Forelimb muscle (tissue), 1 donor: ENCODE measurements around the gene CDHR5. TPM values are rescaled to one million over a fixed set of nuclear protein-coding genes. Genes with fewer than 3 reads are reported as not detected.

Source experiments
- DNase-seq: peaks from one replicate; pipeline ENCODE4 v3.0.0-alpha.2; 2013; ENCODE audit warnings: low read depth
- polyA plus RNA-seq: library from polyadenylated mRNA; unstranded; fragments of 120-200 nt; gene quantifications from one replicate; pipeline ENCODE4 v1.2.1, GENCODE V29; 2013; ENCODE audit not compliant: insufficient read length

The CDHR5 gene
- polyA plus RNA-seq, 1 donor: 1.9 TPM

- no peak for DNase-seq
Measured at GRCh38 chr11:645536-645935, 20.8 kb upstream of the CDHR5 start.

GRCh38 chr11:643849-644738 lies 19.3 kb upstream of the CDHR5 start:
- no peak for DNase-seq

GRCh38 chr11:643366-643765 lies 18.6 kb upstream of the CDHR5 start:
- no peak for DNase-seq

- no peak for DNase-seq
Measured at GRCh38 chr11:641806-642370, 17.1 kb upstream of the CDHR5 start.

GRCh38 chr11:640021-640706 lies 15.4 kb upstream of the CDHR5 start:
- DNase-seq: no peak

GRCh38 chr11:639332-639955 lies 14.7 kb upstream of the CDHR5 start:
- DNase-seq: no peak

- no peak for DNase-seq
Measured at GRCh38 chr11:638631-639331, 14.0 kb upstream of the CDHR5 start.

- no peak for DNase-seq
Measured at GRCh38 chr11:637593-638521, 13.1 kb upstream of the CDHR5 start.

- no peak for DNase-seq
Measured at GRCh38 chr11:637333-637592, 12.5 kb upstream of the CDHR5 start.

- no peak for DNase-seq
Measured at GRCh38 chr11:636511-637332, 12.0 kb upstream of the CDHR5 start, which contains the start of gene DRD4. Gene DRD4 (plus strand): TSS chr11:637269. CDS start chr11:637305, 36 bp downstream.

- no peak for DNase-seq
Measured at GRCh38 chr11:635945-636510, 11.3 kb upstream of the CDHR5 start.

- DNase-seq: no peak
Measured at GRCh38 chr11:630871-631270, 6.1 kb upstream of the CDHR5 start.

- no peak for DNase-seq
Measured at GRCh38 chr11:629237-629583, 4.5 kb upstream of the CDHR5 start.

GRCh38 chr11:628056-628455 lies 3.3 kb upstream of the CDHR5 start:
- no peak for DNase-seq

- no peak for DNase-seq
Measured at GRCh38 chr11:627308-627576, 2.5 kb upstream of the CDHR5 start.

- DNase-seq: no peak
Measured at GRCh38 chr11:626475-627307, 1.9 kb upstream of the CDHR5 start, which contains the start of gene SCT. Gene SCT (minus strand): TSS chr11:627181. CDS start chr11:627143, 38 bp downstream.

GRCh38 chr11:625636-626268 lies 997 bp upstream of the CDHR5 start:
- no peak for DNase-seq

GRCh38 chr11:623999-624704 lies 603 bp downstream of the CDHR5 start:
- DNase-seq: no peak
